HCT116 (cell line): ENCODE results near the gene SOX30. TPM values are rescaled to one million over a fixed set of nuclear protein-coding genes. Genes with fewer than 3 reads are reported as not detected.

Experiments
- ATAC-seq: fragments of 200-7000 bp; cut with Tn5 transposase; 2 replicates; pipeline ENCODE4 v1.9.1; 2020; ENCODE audit warnings: mild to moderate bottlenecking, moderate library complexity
- BruUV-seq: library from RNA; stranded (reverse); fragments of 400-500 nt; replicated peaks from 2 replicates; lab custom pipeline; 2021; lab: Mats Ljungman, UMichigan
- CTCF ChIA-PET: fragments of 300-600 bp; sonication (Branson Sonifier 250); formaldehyde crosslinking; loops from one replicate; lab custom pipeline; 2021; ENCODE audit warnings: antibody characterized with exemption; lab: Charles Lee
- POLR2A ChIA-PET: fragments of 300-600, 350-600 bp; sonication (Branson Sonifier 250); formaldehyde crosslinking; loops from one replicate; lab custom pipeline; 2021; ENCODE audit warnings: antibody characterized with exemption; lab: Charles Lee
- RAD21 ChIA-PET, 2 experiments: fragments of 300-600 bp; sonication (Branson Sonifier 250); formaldehyde crosslinking; loops; one replicate each; lab custom pipeline; 2023; ENCODE audit warnings: low total read pairs in 2 of 2; ENCODE audit not compliant: uncharacterized antibody in 2 of 2, unreplicated experiment in 2 of 2, low non-redundant PET in 1 of 2; lab: Charles Lee
- DNase-seq: peaks from one replicate; pipeline ENCODE4 v3.0.0-alpha.2; 2010; ENCODE audit warnings: low read depth, low spot score
- H2AFZ ChIP-seq: fragments of 200-600 bp; shearing (Covaris generic), sonication (generic); 2 replicates; pipeline ENCODE4 v1.6.1; 2017; ENCODE audit warnings: low read depth, mixed run types, mixed read lengths, antibody characterized with exemption, low read length; ENCODE audit not compliant: poor library complexity, severe bottlenecking
- H3K27ac ChIP-seq: 2 replicates; pipeline ENCODE4 v1.5.1; 2012; ENCODE audit warnings: low read depth, low read length
- H3K27me3 ChIP-seq: fragments of 200-600 bp; sonication (generic); 2 replicates; pipeline ENCODE4 v1.6.1; 2016; ENCODE audit warnings: mixed run types, low read length, mixed read lengths; ENCODE audit not compliant: insufficient read depth
- H3K36me3 ChIP-seq, 2 experiments: fragments of 200-500 bp in 1 of 2; fragments of 200-600 bp in 1 of 2; sonication (Bioruptor generic) in 1 of 2; sonication (generic) in 1 of 2; 2 replicates each; pipeline versions ENCODE4 v1.5.1 to v1.6.1; 2014 to 2016; ENCODE audit warnings: low read length in 2 of 2, inconsistent platforms in 1 of 2, mixed read lengths in 1 of 2, mixed run types in 1 of 2; ENCODE audit not compliant: insufficient read depth in 2 of 2, control insufficient read depth in 1 of 2
- H3K4me1 ChIP-seq, 2 experiments: fragments of 200-600 bp in 1 of 2; sonication (generic) in 1 of 2; 2 replicates each; pipeline versions ENCODE4 v1.5.1 to v1.6.1; 2012 to 2017; ENCODE audit warnings: low read length in 2 of 2, inconsistent platforms in 1 of 2, mild to moderate bottlenecking in 1 of 2, mixed read lengths in 1 of 2, mixed run types in 1 of 2, moderate library complexity in 1 of 2; ENCODE audit not compliant: insufficient read depth in 2 of 2, control insufficient read depth in 1 of 2
- H3K4me2 ChIP-seq: fragments of 200-600 bp; sonication (generic); 2 replicates; pipeline ENCODE4 v1.6.1; 2017; ENCODE audit warnings: mixed run types, low read length, mixed read lengths
- H3K4me3 ChIP-seq, 2 experiments: fragments of 200-600 bp in 1 of 2; sonication (generic) in 1 of 2; replicated peaks in 1 of 2; 2 replicates each; pipeline ENCODE4 v1.5.1; 2011 to 2016; ENCODE audit warnings: low read length in 2 of 2, control low read depth in 1 of 2, low read depth in 1 of 2, mild to moderate bottlenecking in 1 of 2, mixed read lengths in 1 of 2, mixed run types in 1 of 2
- H3K79me2 ChIP-seq: fragments of 200-600 bp; sonication (generic); 2 replicates; pipeline ENCODE4 v1.6.1; 2017; ENCODE audit warnings: mild to moderate bottlenecking, mixed run types, low read length, moderate library complexity, mixed read lengths; ENCODE audit not compliant: insufficient read depth
- H3K9ac ChIP-seq: fragments of 200-600 bp; sonication (generic); 2 replicates; pipeline ENCODE4 v1.6.1; 2016; ENCODE audit warnings: low read length, mixed read lengths
- H3K9me2 ChIP-seq: fragments of 200-600 bp; sonication (generic), shearing (Covaris generic); 2 replicates; pipeline ENCODE4 v1.6.1; 2017; ENCODE audit warnings: mixed run types, mild to moderate bottlenecking, moderate library complexity; ENCODE audit not compliant: insufficient read depth
- H3K9me3 ChIP-seq, 2 experiments: fragments of 200-500 bp in 1 of 2; fragments of 200-600 bp in 1 of 2; sonication (Bioruptor generic) in 1 of 2; sonication (generic) in 1 of 2; 2 replicates each; pipeline ENCODE4 v1.6.1; 2014 to 2017; ENCODE audit warnings: low read length in 2 of 2, mixed read lengths in 2 of 2, inconsistent platforms in 1 of 2, low read depth in 1 of 2, mild to moderate bottlenecking in 1 of 2, mixed run types in 1 of 2, moderate library complexity in 1 of 2; ENCODE audit not compliant: control insufficient read depth in 1 of 2, insufficient read depth in 1 of 2
- H4K20me1 ChIP-seq: fragments of 200-600 bp; sonication (generic), shearing (Covaris generic); 2 replicates; pipeline ENCODE4 v1.6.1; 2017; ENCODE audit warnings: mixed run types, mild to moderate bottlenecking, moderate library complexity; ENCODE audit not compliant: insufficient read depth
- CBX3 ChIP-seq: IDR thresholded peaks from 2 replicates; pipeline ENCODE4 v1.6.1; 2012; ENCODE audit warnings: low read depth
- EGR1 ChIP-seq: IDR thresholded peaks from 2 replicates; pipeline ENCODE4 v1.6.1; 2012; ENCODE audit warnings: low read depth
- EZH2phosphoT487 ChIP-seq: fragments of 200-600 bp; IDR thresholded peaks from 2 replicates; pipeline ENCODE4 v1.6.1; 2018; ENCODE audit warnings: antibody characterized with exemption, borderline replicate concordance
- JUND ChIP-seq: IDR thresholded peaks from 2 replicates; pipeline ENCODE4 v1.6.1; 2012
- POLR2A ChIP-seq: IDR thresholded peaks from 2 replicates; pipeline ENCODE4 v1.7.0; 2011; ENCODE audit warnings: borderline replicate concordance; ENCODE audit not compliant: insufficient read depth, insufficient read length; ENCODE audit errors: extremely low read depth
- RAD21 ChIP-seq: IDR thresholded peaks from 2 replicates; pipeline ENCODE4 v1.6.1; 2012; ENCODE audit warnings: low read depth, mild to moderate bottlenecking
- SIN3A ChIP-seq: IDR thresholded peaks from 2 replicates; pipeline ENCODE4 v1.6.1; 2012; ENCODE audit warnings: low read depth
- SP1 ChIP-seq: IDR thresholded peaks from 2 replicates; pipeline ENCODE4 v1.6.1; 2012; ENCODE audit warnings: low read depth
- SRF ChIP-seq: IDR thresholded peaks from 2 replicates; pipeline ENCODE4 v1.6.1; 2012; ENCODE audit warnings: low read depth
- TCF7L2 ChIP-seq: IDR thresholded peaks from 2 replicates; pipeline ENCODE4 v1.7.0; 2011; ENCODE audit warnings: borderline replicate concordance, inconsistent platforms; ENCODE audit not compliant: insufficient read depth, insufficient read length; ENCODE audit errors: extremely low read depth
- ZFX ChIP-seq: fragments of 450-650 bp; IDR thresholded peaks from 2 replicates; pipeline ENCODE4 v1.6.1; 2017
- intact Hi-C: fragments of 100-400 bp; cut with micrococcal nuclease; formaldehyde crosslinking; loops from 2 replicates; pipeline ENCODE4 v1.10.0; 2022
- total RNA-seq: library from RNA; stranded (reverse); gene quantifications from one replicate; pipeline ENCODE4 v1.2.1, GENCODE V29; 2021; ENCODE audit not compliant: unreplicated experiment
- TF ChIP-seq, protein P1 (sequence below), 3 experiments: fragments of 200-600 bp in 1 of 3; sonication (generic) in 1 of 3; IDR thresholded peaks in 2 of 3; conservative IDR thresholded peaks in 1 of 3; 2 replicates each; pipeline ENCODE4 v1.5.1; 2012 to 2017; ENCODE audit warnings: low read depth in 2 of 3, low read length in 2 of 3, antibody characterized with exemption in 1 of 3, borderline replicate concordance in 1 of 3, control low read depth in 1 of 3, mild to moderate bottlenecking in 1 of 3, mixed read lengths in 1 of 3, mixed run types in 1 of 3, moderate library complexity in 1 of 3; ENCODE audit not compliant: insufficient read depth in 1 of 3
- TF ChIP-seq, protein P2 (sequence below): IDR thresholded peaks from 2 replicates; pipeline ENCODE4 v1.6.1; 2012

SOX30 gene
- total RNA-seq, 1 experiment from 2014 or later, result 0.27 TPM

DNA sequence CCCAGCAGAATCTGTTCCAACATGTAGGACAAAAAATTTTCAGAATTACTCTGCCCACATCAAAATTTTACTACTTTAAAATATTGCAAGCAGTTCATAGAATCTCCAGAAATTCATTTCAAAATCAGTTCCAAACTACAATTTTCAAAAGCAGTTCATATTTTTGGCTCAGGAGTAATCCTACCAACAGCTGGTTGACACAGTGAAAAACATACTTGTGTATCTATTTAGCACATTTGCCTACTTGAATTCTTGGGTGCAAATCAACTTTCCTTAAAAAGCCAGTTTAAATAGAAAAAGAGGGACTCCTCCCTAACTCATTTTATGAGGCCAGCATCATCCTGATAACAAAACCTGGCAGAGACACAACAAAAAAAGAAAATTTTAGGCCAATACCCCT, 31.5 kb downstream of the SOX30 start:
- TF ChIP-seq SP1, result no peak
- TF ChIP-seq JUND, result no peak
- TF ChIP-seq SIN3A, result no peak
- TF ChIP-seq, protein P1, sequence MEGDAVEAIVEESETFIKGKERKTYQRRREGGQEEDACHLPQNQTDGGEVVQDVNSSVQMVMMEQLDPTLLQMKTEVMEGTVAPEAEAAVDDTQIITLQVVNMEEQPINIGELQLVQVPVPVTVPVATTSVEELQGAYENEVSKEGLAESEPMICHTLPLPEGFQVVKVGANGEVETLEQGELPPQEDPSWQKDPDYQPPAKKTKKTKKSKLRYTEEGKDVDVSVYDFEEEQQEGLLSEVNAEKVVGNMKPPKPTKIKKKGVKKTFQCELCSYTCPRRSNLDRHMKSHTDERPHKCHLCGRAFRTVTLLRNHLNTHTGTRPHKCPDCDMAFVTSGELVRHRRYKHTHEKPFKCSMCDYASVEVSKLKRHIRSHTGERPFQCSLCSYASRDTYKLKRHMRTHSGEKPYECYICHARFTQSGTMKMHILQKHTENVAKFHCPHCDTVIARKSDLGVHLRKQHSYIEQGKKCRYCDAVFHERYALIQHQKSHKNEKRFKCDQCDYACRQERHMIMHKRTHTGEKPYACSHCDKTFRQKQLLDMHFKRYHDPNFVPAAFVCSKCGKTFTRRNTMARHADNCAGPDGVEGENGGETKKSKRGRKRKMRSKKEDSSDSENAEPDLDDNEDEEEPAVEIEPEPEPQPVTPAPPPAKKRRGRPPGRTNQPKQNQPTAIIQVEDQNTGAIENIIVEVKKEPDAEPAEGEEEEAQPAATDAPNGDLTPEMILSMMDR (IDR thresholded peaks at IDR 0.05 in 2 of 3, conservative IDR thresholded peaks at IDR 0.05 in 1 of 3; ENCODE audit: borderline replicate concordance in 1 of 3, insufficient read depth in 1 of 3, low read depth in 2 of 3, low read length in 2 of 3), result no peak
- TF ChIP-seq CBX3, result no peak
- TF ChIP-seq SRF, result no peak
- TF ChIP-seq EGR1, result no peak
- no peaks in the 10 kb centered on the region for H3K27me3 ChIP-seq
- H2AFZ ChIP-seq, result no peak overlapping the region
- ATAC-seq, result no peak
- ChIA-PET CTCF (no interaction called here), POLR2A (no interaction called here), RAD21 (no interaction called here)
- H3K4me1 ChIP-seq, result no peaks in the 10 kb centered on the region
- no peaks in the 10 kb centered on the region for H3K9me2 ChIP-seq
- H3K9ac ChIP-seq, result no peak overlapping the region
- H3K27ac ChIP-seq, result no peak overlapping the region
- no peaks in the 10 kb centered on the region for H3K79me2 ChIP-seq
- intact Hi-C loops, result no loop called here
- no peak overlapping the region for H3K4me3 ChIP-seq
- H4K20me1 ChIP-seq, result no peaks in the 10 kb centered on the region
- BruUV-seq, result no TSS peak
- H3K4me2 ChIP-seq, result no peak overlapping the region
- no peaks in the 10 kb centered on the region for H3K9me3 ChIP-seq
- DNase-seq, result no peak
- no peaks in the 10 kb centered on the region for H3K36me3 ChIP-seq

DNA sequence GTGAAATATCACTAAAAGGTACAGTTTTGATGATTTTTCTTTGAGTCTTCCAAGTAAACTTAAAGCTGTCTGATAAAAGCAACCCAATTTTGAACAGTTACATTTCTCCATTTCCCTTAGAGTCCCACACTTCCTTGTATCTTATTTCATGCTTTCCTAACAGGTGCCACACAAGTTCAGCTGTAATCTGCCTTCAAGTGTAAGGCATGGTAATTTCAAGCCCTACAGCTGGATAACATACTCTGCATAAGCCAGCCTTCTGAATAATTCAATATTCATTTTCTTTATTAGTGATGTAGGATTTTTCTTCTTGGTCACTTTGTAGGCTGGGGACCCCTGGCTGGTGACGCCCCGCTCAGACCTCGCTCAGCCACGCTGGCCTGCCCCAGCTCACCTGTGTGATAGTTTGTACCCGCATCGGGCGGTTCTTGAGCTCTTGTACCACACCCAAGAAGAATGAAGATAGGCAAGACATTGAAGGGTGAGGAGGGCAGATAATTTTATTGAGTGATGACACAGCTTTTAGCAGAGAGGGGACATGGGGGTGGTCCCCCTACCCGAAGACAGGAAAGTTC, 34.0 kb downstream of the SOX30 start:
- RAD21 ChIA-PET, result no interaction called here
- CTCF ChIA-PET, result interaction anchor here (0.7 kb wide), 1 partner anchor 11 kb away, joined by 3 read pairs; no protein-coding TSS in a partner anchor

More for the DNA sequence above, 34.0 kb downstream of the SOX30 start:
- POLR2A ChIA-PET, result no interaction called here
- intact Hi-C loops, result no loop called here
- no peak for TF ChIP-seq EZH2phosphoT487
- no peak for TF ChIP-seq ZFX
- no peak for TF ChIP-seq CBX3
- no peak for TF ChIP-seq RAD21
- TF ChIP-seq TCF7L2, result no peak
- TF ChIP-seq POLR2A, result no peak
- TF ChIP-seq, protein P2, sequence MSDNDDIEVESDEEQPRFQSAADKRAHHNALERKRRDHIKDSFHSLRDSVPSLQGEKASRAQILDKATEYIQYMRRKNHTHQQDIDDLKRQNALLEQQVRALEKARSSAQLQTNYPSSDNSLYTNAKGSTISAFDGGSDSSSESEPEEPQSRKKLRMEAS, result no peak
- no peak for TF ChIP-seq JUND
- H3K9me3 ChIP-seq, result no peaks in the 10 kb centered on the region
- H3K9me2 ChIP-seq, result no peaks in the 10 kb centered on the region
- H3K9ac ChIP-seq, result no peak overlapping the region
- H4K20me1 ChIP-seq, result no peaks in the 10 kb centered on the region
- H3K4me2 ChIP-seq, result no peak overlapping the region
- no peaks in the 10 kb centered on the region for H3K27me3 ChIP-seq
- no peak for DNase-seq
- H3K4me3 ChIP-seq, result no peak overlapping the region
- no peaks in the 10 kb centered on the region for H3K4me1 ChIP-seq
- H3K79me2 ChIP-seq, result no peaks in the 10 kb centered on the region
- no peak overlapping the region for H3K27ac ChIP-seq
- ATAC-seq, result no peak
- H2AFZ ChIP-seq, result no peak overlapping the region
- no peaks in the 10 kb centered on the region for H3K36me3 ChIP-seq
- BruUV-seq, result no TSS peak
